Thyroid gland (tissue), 4 donors: ENCODE results near the gene TMEM259.

Experiments
- CTCF ChIP-seq, 6 experiments: fragments of 200-600 bp in 3 of 6; fragments of 450-650 bp in 3 of 6; sonication (generic) in 3 of 6; IDR thresholded peaks; one replicate each; pipeline ENCODE4 v1.5.1; 2016 to 2019; ENCODE audit warnings: antibody characterized with exemption in 6 of 6, mild to moderate bottlenecking in 2 of 6, inconsistent platforms in 1 of 6, moderate library complexity in 1 of 6
- POLR2A ChIP-seq, 2 donors: fragments of 450-650 bp; IDR thresholded peaks; one replicate each; pipeline ENCODE4 v1.6.1; 2017; ENCODE audit warnings: antibody characterized with exemption in 2 of 2, mild to moderate bottlenecking in 2 of 2, moderate library complexity in 1 of 2

DNA sequence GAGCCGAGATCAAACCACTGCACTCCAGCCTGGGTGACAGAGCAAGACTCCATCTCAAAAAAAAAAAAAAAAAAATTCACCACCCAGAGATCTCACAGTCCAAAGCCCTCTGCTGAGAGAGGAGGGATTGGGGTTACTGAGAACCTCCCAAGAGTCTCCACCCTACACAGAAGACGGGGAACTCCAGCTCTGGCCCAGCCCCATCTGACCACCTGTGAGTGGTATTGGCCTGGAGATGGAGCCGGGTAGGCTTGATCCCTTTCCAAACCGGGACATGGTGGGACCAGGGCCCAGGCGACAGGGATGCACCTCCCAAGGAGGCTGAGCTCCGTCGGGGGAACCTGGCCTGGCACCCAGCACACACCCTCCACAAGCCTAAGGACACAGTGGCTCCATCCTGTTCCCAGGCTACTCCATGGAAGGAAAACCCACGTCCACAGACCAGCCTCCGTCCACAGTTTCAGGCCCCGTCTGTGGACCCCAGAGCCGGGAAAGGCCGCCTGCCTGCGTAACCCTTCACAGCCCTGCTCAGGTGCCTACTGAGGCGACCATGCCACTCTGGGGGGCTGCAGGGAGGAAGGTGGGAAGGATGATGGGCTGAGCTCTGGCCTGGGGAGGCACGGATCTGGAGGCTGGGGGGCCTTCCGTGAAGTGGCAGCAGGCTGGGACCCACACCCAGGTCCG is 1.8 kb downstream of the TMEM259 start:
- TF ChIP-seq CTCF (IDR thresholded peaks at IDR 0.05) (no peak), POLR2A (IDR thresholded peaks at IDR 0.05) (no peak)
